ENCODE results near the gene TRIO. TPM values are rescaled to one million over a fixed set of nuclear protein-coding genes. Genes with fewer than 3 reads are reported as not detected.

TRIO gene
- polyA plus RNA-seq, 2 donors = 10.3 to 22.8 TPM

- Histone ChIP-seq H3K27me3 (ENCODE audit: control insufficient read depth in 1 of 2, insufficient read depth in 2 of 2, low read length in 2 of 2) (no peaks in the 10 kb centered on the region), H3K4me1 (ENCODE audit: control insufficient read depth in 2 of 2, insufficient read depth in 2 of 2, low read length in 1 of 2) (peaks cover 2 to 5% of the 10 kb centered on the region in 2 donors), H3K4me3 (ENCODE audit: low read depth in 1 of 2, low read length in 2 of 2) (no peak overlapping the region), H3K9me3 (ENCODE audit: control insufficient read depth in 2 of 2, insufficient read depth in 1 of 2, low read depth in 1 of 2, low read length in 1 of 2) (no peaks in the 10 kb centered on the region), H3K27ac (ENCODE audit: low read depth in 2 of 2, low read length in 1 of 2) (no peak overlapping the region), H3K36me3 (ENCODE audit: control insufficient read depth in 2 of 2, insufficient read depth in 2 of 2, low read length in 1 of 2) (peaks cover 3 to 21% of the 10 kb centered on the region in 2 donors)
- 76 to 84% methylated on average over 11 of the region's 11 CpGs for WGBS, 2 donors
Observed at GRCh38 chr5:14509556-14509955, 366.4 kb downstream of the TRIO start.

- 86 to 87% methylated on average over 11 of the region's 11 CpGs for WGBS, 2 donors
- peaks cover 3 to 21% of the 10 kb centered on the region in 2 donors for H3K36me3 ChIP-seq (ENCODE audit: control insufficient read depth in 2 of 2, insufficient read depth in 2 of 2, low read length in 1 of 2)
- H3K9me3 ChIP-seq (ENCODE audit: control insufficient read depth in 2 of 2, insufficient read depth in 1 of 2, low read depth in 1 of 2, low read length in 1 of 2) = no peaks in the 10 kb centered on the region
- H3K27me3 ChIP-seq (ENCODE audit: control insufficient read depth in 1 of 2, insufficient read depth in 2 of 2, low read length in 2 of 2) = no peaks in the 10 kb centered on the region
- H3K4me1 ChIP-seq (ENCODE audit: control insufficient read depth in 2 of 2, insufficient read depth in 2 of 2, low read length in 1 of 2) = peaks cover 2 to 5% of the 10 kb centered on the region in 2 donors
- no peak overlapping the region for H3K27ac ChIP-seq (ENCODE audit: low read depth in 2 of 2, low read length in 1 of 2)
- H3K4me3 ChIP-seq (ENCODE audit: low read depth in 1 of 2, low read length in 2 of 2) = no peak overlapping the region
Observed at GRCh38 chr5:14510156-14510734, 367.1 kb downstream of the TRIO start.

GRCh38 chr5:14510880-14511279 is 367.7 kb downstream of the TRIO start:
- 89 to 92% methylated on average over 6 of the region's 6 CpGs for WGBS, 2 donors
- Histone ChIP-seq H3K4me1 (ENCODE audit: control insufficient read depth in 2 of 2, insufficient read depth in 2 of 2, low read length in 1 of 2) (peaks cover 0 to 5% of the 10 kb centered on the region in 2 donors), H3K36me3 (ENCODE audit: control insufficient read depth in 2 of 2, insufficient read depth in 2 of 2, low read length in 1 of 2) (peaks cover 3 to 15% of the 10 kb centered on the region in 2 donors), H3K27ac (ENCODE audit: low read depth in 2 of 2, low read length in 1 of 2) (no peak overlapping the region), H3K9me3 (ENCODE audit: control insufficient read depth in 2 of 2, insufficient read depth in 1 of 2, low read depth in 1 of 2, low read length in 1 of 2) (no peaks in the 10 kb centered on the region), H3K27me3 (ENCODE audit: control insufficient read depth in 1 of 2, insufficient read depth in 2 of 2, low read length in 2 of 2) (no peaks in the 10 kb centered on the region), H3K4me3 (ENCODE audit: low read depth in 1 of 2, low read length in 2 of 2) (no peak overlapping the region)

- Histone ChIP-seq H3K27ac (ENCODE audit: low read depth in 2 of 2, low read length in 1 of 2) (no peak overlapping the region), H3K4me3 (ENCODE audit: low read depth in 1 of 2, low read length in 2 of 2) (no peak overlapping the region), H3K27me3 (ENCODE audit: control insufficient read depth in 1 of 2, insufficient read depth in 2 of 2, low read length in 2 of 2) (no peaks in the 10 kb centered on the region), H3K36me3 (ENCODE audit: control insufficient read depth in 2 of 2, insufficient read depth in 2 of 2, low read length in 1 of 2) (peaks cover 0 to 6% of the 10 kb centered on the region in 2 donors), H3K9me3 (ENCODE audit: control insufficient read depth in 2 of 2, insufficient read depth in 1 of 2, low read depth in 1 of 2, low read length in 1 of 2) (no peaks in the 10 kb centered on the region), H3K4me1 (ENCODE audit: control insufficient read depth in 2 of 2, insufficient read depth in 2 of 2, low read length in 1 of 2) (peaks cover 0 to 2% of the 10 kb centered on the region in 2 donors)
- WGBS, 2 donors = 60 to 65% methylated on average over 7 of the region's 7 CpGs
Observed at GRCh38 chr5:14512574-14512973, 369.4 kb downstream of the TRIO start.

GRCh38 chr5:14513266-14513665 is 370.1 kb downstream of the TRIO start:
- peaks cover 0 to 2% of the 10 kb centered on the region in 2 donors for H3K4me1 ChIP-seq (ENCODE audit: control insufficient read depth in 2 of 2, insufficient read depth in 2 of 2, low read length in 1 of 2)
- 70 to 73% methylated on average over 12 of the region's 12 CpGs for WGBS, 2 donors
- no peak overlapping the region for H3K27ac ChIP-seq (ENCODE audit: low read depth in 2 of 2, low read length in 1 of 2)
- H3K9me3 ChIP-seq (ENCODE audit: control insufficient read depth in 2 of 2, insufficient read depth in 1 of 2, low read depth in 1 of 2, low read length in 1 of 2) = no peaks in the 10 kb centered on the region
- no peaks in the 10 kb centered on the region for H3K27me3 ChIP-seq (ENCODE audit: control insufficient read depth in 1 of 2, insufficient read depth in 2 of 2, low read length in 2 of 2)
- no peak overlapping the region for H3K4me3 ChIP-seq (ENCODE audit: low read depth in 1 of 2, low read length in 2 of 2)
- peaks cover 0 to under 1% of the 10 kb centered on the region in 2 donors for H3K36me3 ChIP-seq (ENCODE audit: control insufficient read depth in 2 of 2, insufficient read depth in 2 of 2, low read length in 1 of 2)

- no peak overlapping the region for H3K27ac ChIP-seq (ENCODE audit: low read depth in 2 of 2, low read length in 1 of 2)
- H3K4me3 ChIP-seq (ENCODE audit: low read depth in 1 of 2, low read length in 2 of 2) = no peak overlapping the region
- H3K4me1 ChIP-seq (ENCODE audit: control insufficient read depth in 2 of 2, insufficient read depth in 2 of 2, low read length in 1 of 2) = peaks cover 0 to 2% of the 10 kb centered on the region in 2 donors
- no peaks in the 10 kb centered on the region for H3K9me3 ChIP-seq (ENCODE audit: control insufficient read depth in 2 of 2, insufficient read depth in 1 of 2, low read depth in 1 of 2, low read length in 1 of 2)
- H3K36me3 ChIP-seq (ENCODE audit: control insufficient read depth in 2 of 2, insufficient read depth in 2 of 2, low read length in 1 of 2) = no peaks in the 10 kb centered on the region
- H3K27me3 ChIP-seq (ENCODE audit: control insufficient read depth in 1 of 2, insufficient read depth in 2 of 2, low read length in 2 of 2) = no peaks in the 10 kb centered on the region
- 33 to 44% methylated on average over 3 of the region's 3 CpGs for WGBS, 2 donors
Observed at GRCh38 chr5:14516901-14517300, 373.8 kb downstream of the TRIO start.

- no peak overlapping the region for H3K4me3 ChIP-seq (ENCODE audit: low read depth in 1 of 2, low read length in 2 of 2)
- H3K27ac ChIP-seq (ENCODE audit: low read depth in 2 of 2, low read length in 1 of 2) = no peak overlapping the region
- no peaks in the 10 kb centered on the region for H3K4me1 ChIP-seq (ENCODE audit: control insufficient read depth in 2 of 2, insufficient read depth in 2 of 2, low read length in 1 of 2)
- H3K27me3 ChIP-seq (ENCODE audit: control insufficient read depth in 1 of 2, insufficient read depth in 2 of 2, low read length in 2 of 2) = no peaks in the 10 kb centered on the region
- 88 to 97% methylated on average over 7 of the region's 7 CpGs for WGBS, 2 donors
- no peaks in the 10 kb centered on the region for H3K36me3 ChIP-seq (ENCODE audit: control insufficient read depth in 2 of 2, insufficient read depth in 2 of 2, low read length in 1 of 2)
- H3K9me3 ChIP-seq (ENCODE audit: control insufficient read depth in 2 of 2, insufficient read depth in 1 of 2, low read depth in 1 of 2, low read length in 1 of 2) = no peaks in the 10 kb centered on the region
Observed at GRCh38 chr5:14518638-14519037, 375.5 kb downstream of the TRIO start.

GRCh38 chr5:14521748-14522147 is 378.6 kb downstream of the TRIO start:
- Histone ChIP-seq H3K27me3 (ENCODE audit: control insufficient read depth in 1 of 2, insufficient read depth in 2 of 2, low read length in 2 of 2) (no peaks in the 10 kb centered on the region), H3K9me3 (ENCODE audit: control insufficient read depth in 2 of 2, insufficient read depth in 1 of 2, low read depth in 1 of 2, low read length in 1 of 2) (no peaks in the 10 kb centered on the region), H3K4me3 (ENCODE audit: low read depth in 1 of 2, low read length in 2 of 2) (no peak overlapping the region), H3K27ac (ENCODE audit: low read depth in 2 of 2, low read length in 1 of 2) (no peak overlapping the region), H3K36me3 (ENCODE audit: control insufficient read depth in 2 of 2, insufficient read depth in 2 of 2, low read length in 1 of 2) (no peaks in the 10 kb centered on the region), H3K4me1 (ENCODE audit: control insufficient read depth in 2 of 2, insufficient read depth in 2 of 2, low read length in 1 of 2) (no peaks in the 10 kb centered on the region)
- 83 to 84% methylated on average over 10 of the region's 10 CpGs for WGBS, 2 donors

- Histone ChIP-seq H3K36me3 (ENCODE audit: control insufficient read depth in 2 of 2, insufficient read depth in 2 of 2, low read length in 1 of 2) (no peaks in the 10 kb centered on the region), H3K4me3 (ENCODE audit: low read depth in 1 of 2, low read length in 2 of 2) (no peak overlapping the region), H3K27ac (ENCODE audit: low read depth in 2 of 2, low read length in 1 of 2) (no peak overlapping the region), H3K4me1 (ENCODE audit: control insufficient read depth in 2 of 2, insufficient read depth in 2 of 2, low read length in 1 of 2) (no peaks in the 10 kb centered on the region), H3K27me3 (ENCODE audit: control insufficient read depth in 1 of 2, insufficient read depth in 2 of 2, low read length in 2 of 2) (no peaks in the 10 kb centered on the region), H3K9me3 (ENCODE audit: control insufficient read depth in 2 of 2, insufficient read depth in 1 of 2, low read depth in 1 of 2, low read length in 1 of 2) (no peaks in the 10 kb centered on the region)
- 82 to 88% methylated on average over 2 of the region's 2 CpGs for WGBS, 2 donors
Observed at GRCh38 chr5:14522721-14523120, 379.6 kb downstream of the TRIO start.

Measured in esophagus (tissue), 2 donors.